ENCODE data around the gene LY9. TPM values are rescaled to one million over a fixed set of nuclear protein-coding genes. Genes with fewer than 3 reads are reported as not detected.

Gene LY9
- total RNA-seq, 5 donors from 2014 or later (not counting 1 experiment from before 2014, with no cell fraction given), result 95.4 to 127 (median 101) TPM

- peak within 1 kb of the TSS; percentile 64 for H3K27ac ChIP-seq (ENCODE audit: low read length)
- peaks cover 2 to 47% of the 10 kb centered on the region in 2 experiments for H3K4me1 ChIP-seq (ENCODE audit: control insufficient read depth in 1 of 2, extremely low read depth in 1 of 2, insufficient read depth in 2 of 2, low read length in 2 of 2)
- H3K4me1 Mint-ChIP-seq, result peaks cover 17 to 45% (median 21%) of the 10 kb centered on the region in 3 donors
Measured at GRCh38 chr1:160862203-160863060, 66.5 kb downstream of the LY9 start, which contains the start of gene CD244. Gene CD244, minus strand, starts transcription at chr1:160862887. Its CDS starts 210 bp downstream, at chr1:160862677.

GRCh38 chr1:160863061-160863773 is 67.2 kb downstream of the LY9 start:
- ChIA-PET POLR2A (no interaction called here), CTCF (interaction anchor here (0.6 to 1.3 kb wide), 6 partner anchors 14 to 137 kb away, joined by 3 to 4 read pairs (median 4); partner anchors contain the start of gene LY9 (in 1 of the 2))
- Mint-ChIP-seq H3K36me3 (no peaks in the 10 kb centered on the region), H3K4me3 (peak overlapping the region in 2 of 3 donors; percentile 10 to 48), H3K27ac (peak overlapping the region in 1 of 2 donors; percentile 77), H3K4me1 (peaks cover 23 to 42% (median 26%) of the 10 kb centered on the region in 3 donors), H3K9me3 (no peaks in the 10 kb centered on the region), H3K27me3 (no peaks in the 10 kb centered on the region)
- Histone ChIP-seq H3K27me3 (replicated peaks in 1 of 2; ENCODE audit: control insufficient read depth in 2 of 2, extremely low read depth in 1 of 2, insufficient read depth in 2 of 2, low read length in 1 of 2) (no peaks in the 10 kb centered on the region), H3K9me3 (no peaks in the 10 kb centered on the region), H3K4me1 (ENCODE audit: control insufficient read depth in 1 of 2, extremely low read depth in 1 of 2, insufficient read depth in 2 of 2, low read length in 2 of 2) (peaks cover 2 to 44% of the 10 kb centered on the region in 2 experiments), H3K4me3 (ENCODE audit: control insufficient read depth in 1 of 2, extremely low read depth in 1 of 2, low read length in 1 of 2) (peak overlapping the region in 1 of 2 donors; percentile 44), H3K36me3 (ENCODE audit: control insufficient read depth in 2 of 2, extremely low read depth in 1 of 2, insufficient read depth in 1 of 2, low read length in 1 of 2) (no peaks in the 10 kb centered on the region), H3K27ac (ENCODE audit: low read length) (peak overlapping the region; percentile 64)
- DNase-seq (no peak), ATAC-seq (replicated peaks in 1 of 4) (no peak)
- 81% methylated on average over 3 of the region's 11 CpGs for WGBS (ENCODE audit: insufficient coverage)

More at GRCh38 chr1:160862203-160863060, 66.5 kb downstream of the LY9 start, which contains the start of gene CD244:
- ChIA-PET CTCF (interaction anchor here in 1 of 2 donors (0.6 to 1.3 kb wide), 6 partner anchors 15 to 285 kb away, joined by 3 to 4 read pairs (median 4); partner anchors contain the start of gene LY9), POLR2A (interaction anchor here in 1 of 2 donors (0.7 kb wide), 1 partner anchor 224 kb away, joined by 3 read pairs; no protein-coding TSS in a partner anchor)
- ATAC-seq (replicated peaks in 1 of 4) (peak; percentile 45 to 90 (median 69)), DNase-seq (peak in 31 of 35 experiments; percentile 25 to 74 (median 54))
- Histone ChIP-seq H3K9me3 (no peaks in the 10 kb centered on the region), H3K4me3 (ENCODE audit: control insufficient read depth in 1 of 2, extremely low read depth in 1 of 2, low read length in 1 of 2) (peak within 1 kb of the TSS in 1 of 2 donors; percentile 44), H3K36me3 (ENCODE audit: control insufficient read depth in 2 of 2, extremely low read depth in 1 of 2, insufficient read depth in 1 of 2, low read length in 1 of 2) (no peaks in the 10 kb centered on the region), H3K27me3 (replicated peaks in 1 of 2; ENCODE audit: control insufficient read depth in 2 of 2, extremely low read depth in 1 of 2, insufficient read depth in 2 of 2, low read length in 1 of 2) (no peaks in the 10 kb centered on the region)
- no peaks in the 10 kb centered on the region for H3K9me3 Mint-ChIP-seq
- no peaks in the 10 kb centered on the region for H3K36me3 Mint-ChIP-seq
- peak within 1 kb of the TSS; percentile 55 to 77 for H3K27ac Mint-ChIP-seq
- H3K27me3 Mint-ChIP-seq, result no peaks in the 10 kb centered on the region
- H3K4me3 Mint-ChIP-seq, result peak within 1 kb of the TSS; percentile 48 to 65 (median 52)
- WGBS (ENCODE audit: insufficient coverage), result 42% methylated on average over 7 of the region's 12 CpGs

- H3K27me3 ChIP-seq (replicated peaks in 1 of 2; ENCODE audit: control insufficient read depth in 2 of 2, extremely low read depth in 1 of 2, insufficient read depth in 2 of 2, low read length in 1 of 2), result no peaks in the 10 kb centered on the region
- ATAC-seq (replicated peaks in 1 of 4) (no peak), DNase-seq (no peak)
- Mint-ChIP-seq H3K27ac (peak overlapping the region in 1 of 2 donors; percentile 41), H3K4me3 (peak overlapping the region in 1 of 3 donors; percentile 10), H3K9me3 (no peaks in the 10 kb centered on the region), H3K36me3 (no peaks in the 10 kb centered on the region), H3K27me3 (no peaks in the 10 kb centered on the region), H3K4me1 (peaks cover 21 to 38% (median 27%) of the 10 kb centered on the region in 3 donors)
- no peak overlapping the region for H3K4me3 ChIP-seq (ENCODE audit: control insufficient read depth in 1 of 2, extremely low read depth in 1 of 2, low read length in 1 of 2)
- H3K27ac ChIP-seq (ENCODE audit: low read length), result no peak overlapping the region
- 100% methylated on average over 3 of the region's 4 CpGs for WGBS (ENCODE audit: insufficient coverage)
- POLR2A ChIA-PET, result no interaction called here
- no peaks in the 10 kb centered on the region for H3K36me3 ChIP-seq (ENCODE audit: control insufficient read depth in 2 of 2, extremely low read depth in 1 of 2, insufficient read depth in 1 of 2, low read length in 1 of 2)
- no peaks in the 10 kb centered on the region for H3K9me3 ChIP-seq
- peaks cover 2 to 43% of the 10 kb centered on the region in 2 experiments for H3K4me1 ChIP-seq (ENCODE audit: control insufficient read depth in 1 of 2, extremely low read depth in 1 of 2, insufficient read depth in 2 of 2, low read length in 2 of 2)
- CTCF ChIA-PET, result interaction anchor here in 1 of 2 donors (0.6 kb wide), 1 partner anchor 17 kb away, joined by 3 read pairs; no protein-coding TSS in a partner anchor
Measured at GRCh38 chr1:160863774-160864131, 67.8 kb downstream of the LY9 start.

- H3K27ac ChIP-seq (ENCODE audit: low read length), result no peak overlapping the region
- peaks cover 2 to 38% of the 10 kb centered on the region in 2 experiments for H3K4me1 ChIP-seq (ENCODE audit: control insufficient read depth in 1 of 2, extremely low read depth in 1 of 2, insufficient read depth in 2 of 2, low read length in 2 of 2)
- H3K27me3 ChIP-seq (replicated peaks in 1 of 2; ENCODE audit: control insufficient read depth in 2 of 2, extremely low read depth in 1 of 2, insufficient read depth in 2 of 2, low read length in 1 of 2), result no peaks in the 10 kb centered on the region
- no CpG with 5 or more reads among the region's 2 CpGs for WGBS (ENCODE audit: insufficient coverage)
- DNase-seq (no peak), ATAC-seq (replicated peaks in 1 of 4) (no peak)
- H3K9me3 Mint-ChIP-seq, result no peaks in the 10 kb centered on the region
- H3K4me3 Mint-ChIP-seq, result no peak overlapping the region
- H3K36me3 ChIP-seq (ENCODE audit: control insufficient read depth in 2 of 2, extremely low read depth in 1 of 2, insufficient read depth in 1 of 2, low read length in 1 of 2), result no peaks in the 10 kb centered on the region
- CTCF ChIA-PET, result interaction anchor here in 1 of 2 donors (0.6 kb wide), 2 partner anchors 17 to 415 kb away, joined by 3 read pairs; no protein-coding TSS in a partner anchor
- POLR2A ChIA-PET, result no interaction called here
- H3K4me3 ChIP-seq (ENCODE audit: control insufficient read depth in 1 of 2, extremely low read depth in 1 of 2, low read length in 1 of 2), result no peak overlapping the region
- no peak overlapping the region for H3K27ac Mint-ChIP-seq
- peaks cover 17 to 35% (median 27%) of the 10 kb centered on the region in 3 donors for H3K4me1 Mint-ChIP-seq
- H3K36me3 Mint-ChIP-seq, result no peaks in the 10 kb centered on the region
- H3K27me3 Mint-ChIP-seq, result no peaks in the 10 kb centered on the region
- H3K9me3 ChIP-seq, result no peaks in the 10 kb centered on the region
Measured at GRCh38 chr1:160864173-160864572, 68.2 kb downstream of the LY9 start.

GRCh38 chr1:160865337-160865736 is 69.4 kb downstream of the LY9 start:
- no peak overlapping the region for H3K27ac Mint-ChIP-seq
- POLR2A ChIA-PET, result interaction anchor here in 1 of 2 donors (0.6 kb wide), 1 partner anchor 15 kb away, joined by 3 read pairs; no protein-coding TSS in a partner anchor
- H3K27ac ChIP-seq (ENCODE audit: low read length), result no peak overlapping the region

More at GRCh38 chr1:160865337-160865736, 69.4 kb downstream of the LY9 start:
- no peaks in the 10 kb centered on the region for H3K36me3 ChIP-seq (ENCODE audit: control insufficient read depth in 2 of 2, extremely low read depth in 1 of 2, insufficient read depth in 1 of 2, low read length in 1 of 2)
- ATAC-seq (replicated peaks in 1 of 4) (no peak), DNase-seq (no peak)
- no peaks in the 10 kb centered on the region for H3K9me3 ChIP-seq
- CTCF ChIA-PET, result interaction anchor here in 1 of 2 donors (1.0 kb wide), 1 partner anchor 88 kb away, joined by 3 read pairs; no protein-coding TSS in a partner anchor
- H3K9me3 Mint-ChIP-seq, result no peaks in the 10 kb centered on the region
- H3K4me1 ChIP-seq (ENCODE audit: control insufficient read depth in 1 of 2, extremely low read depth in 1 of 2, insufficient read depth in 2 of 2, low read length in 2 of 2), result peaks cover 2 to 31% of the 10 kb centered on the region in 2 experiments
- H3K4me3 ChIP-seq (ENCODE audit: control insufficient read depth in 1 of 2, extremely low read depth in 1 of 2, low read length in 1 of 2), result no peak overlapping the region
- H3K4me1 Mint-ChIP-seq, result peaks cover 16 to 33% (median 27%) of the 10 kb centered on the region in 3 donors
- no peaks in the 10 kb centered on the region for H3K36me3 Mint-ChIP-seq
- no peaks in the 10 kb centered on the region for H3K27me3 Mint-ChIP-seq
- WGBS (ENCODE audit: insufficient coverage), result 92% methylated on average over 3 of the region's 5 CpGs
- no peak overlapping the region for H3K4me3 Mint-ChIP-seq
- no peaks in the 10 kb centered on the region for H3K27me3 ChIP-seq (replicated peaks in 1 of 2; ENCODE audit: control insufficient read depth in 2 of 2, extremely low read depth in 1 of 2, insufficient read depth in 2 of 2, low read length in 1 of 2)

Data from T-cell (primary cell).